ENCODE measurements around the gene WDR87.
"Not testable (repeated sequence)": the region's sequence is repeated elsewhere in the genome, so short reads cannot be mapped to it uniquely, and the experiment has no call there.

WDR87 gene

DNA sequence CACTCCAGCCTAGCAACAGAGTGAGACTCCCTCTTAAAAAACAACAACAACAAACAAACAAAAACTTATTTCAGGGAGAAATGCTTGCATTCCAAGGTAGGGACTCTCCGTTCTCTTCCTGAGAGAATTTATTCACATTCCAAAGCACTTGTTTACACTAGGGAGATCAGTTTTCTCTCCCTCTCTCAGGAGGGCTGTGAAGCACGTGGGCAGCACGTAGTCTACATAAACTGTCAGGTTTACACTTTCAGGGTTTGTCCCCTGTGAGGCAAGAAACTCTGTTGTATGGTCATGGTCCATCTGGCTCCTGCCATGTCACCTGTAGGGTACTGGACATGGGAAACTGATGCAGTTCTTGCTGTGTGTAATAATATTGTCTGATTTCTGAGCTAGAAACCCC is 31.6 kb downstream of the WDR87 start:
- no peak for DNase-seq

DNA sequence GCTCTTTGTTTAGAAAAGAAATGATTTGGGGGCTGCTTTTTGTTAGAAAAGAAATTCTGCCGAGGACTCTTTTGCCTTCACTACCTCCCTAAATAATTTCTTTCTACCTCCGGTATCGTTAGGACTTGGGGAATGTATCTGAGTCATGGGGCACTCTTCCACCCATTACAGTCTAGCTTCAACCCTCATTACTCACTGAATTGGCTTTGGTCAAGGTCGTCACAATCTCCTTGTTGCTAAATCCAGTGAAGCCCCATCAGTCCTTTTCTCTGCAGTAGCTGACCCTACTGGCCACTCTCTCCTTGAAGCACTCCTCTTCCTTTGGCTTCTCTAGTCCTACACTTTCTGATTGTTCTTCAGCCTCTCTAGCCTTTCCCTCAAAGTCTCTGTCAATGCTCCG is 34.0 kb downstream of the WDR87 start:
- no peak for DNase-seq

DNA sequence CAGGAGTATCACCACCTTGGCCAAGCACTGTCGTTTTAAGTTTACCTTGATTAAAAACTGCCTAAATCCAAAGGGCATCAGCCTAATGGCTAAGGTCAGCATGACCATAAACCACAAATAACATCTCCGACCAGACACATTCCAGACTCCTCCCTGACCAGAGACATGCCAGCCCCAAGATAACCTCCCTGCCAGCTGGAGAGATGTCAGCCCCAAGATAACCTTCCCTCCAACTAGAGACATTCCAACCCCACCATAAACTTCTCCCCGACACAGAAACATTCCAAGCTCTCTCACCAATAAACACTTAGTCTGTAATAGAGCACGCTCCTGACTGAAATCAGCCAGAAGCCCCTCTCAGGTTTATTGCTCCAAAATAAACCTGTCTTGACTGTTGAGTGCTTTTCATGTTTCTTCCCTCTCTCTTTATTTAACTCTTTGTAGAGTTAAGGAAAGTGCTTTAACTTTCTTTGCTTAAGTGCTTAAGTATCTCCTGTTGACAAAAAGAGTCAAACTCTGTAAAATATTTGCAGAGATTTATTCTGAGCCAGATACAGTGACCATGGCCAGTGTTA is 36.5 kb downstream of the WDR87 start:
- no peak for DNase-seq

DNA sequence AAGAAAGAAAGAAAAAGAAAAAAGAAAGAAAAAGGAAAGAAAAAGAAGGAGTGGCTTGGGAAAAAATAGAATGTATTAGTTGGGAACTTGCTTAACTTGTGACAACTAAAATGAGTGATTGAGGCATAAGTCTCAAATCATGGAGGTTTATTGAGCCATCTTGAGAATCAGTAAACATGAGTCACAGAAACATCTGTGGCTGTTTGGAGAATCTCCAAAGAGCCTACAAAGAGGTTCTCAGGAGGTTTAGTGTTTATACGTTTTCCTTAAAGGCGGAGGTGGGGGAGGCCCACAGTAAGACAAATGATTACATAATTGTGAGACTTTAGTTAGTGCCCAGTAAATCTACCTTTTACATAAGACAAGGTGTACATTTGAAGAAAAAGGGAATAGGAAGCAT is 38.6 kb downstream of the WDR87 start:
- DNase-seq: no peak

DNA sequence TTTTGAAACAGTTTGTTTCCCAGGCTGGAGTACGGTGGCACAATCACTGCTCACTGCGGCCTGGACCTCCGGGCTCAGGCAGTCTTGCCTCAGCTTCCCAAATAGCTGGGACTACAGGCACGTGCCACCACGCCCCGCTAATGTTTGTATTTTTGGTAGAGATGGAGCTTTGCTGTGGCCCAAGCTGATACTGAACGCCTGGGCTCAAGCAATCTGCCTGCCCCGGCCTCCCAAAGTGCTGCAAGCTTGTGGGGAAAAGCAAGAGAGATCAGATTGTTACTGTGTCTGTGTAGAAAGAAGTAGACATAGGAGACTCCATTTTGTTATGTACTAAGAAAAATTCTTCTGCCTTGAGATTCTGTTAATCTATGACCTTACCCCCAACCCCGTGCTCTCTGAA is 40.5 kb downstream of the WDR87 start:
- not testable (repeated sequence) for DNase-seq

DNA sequence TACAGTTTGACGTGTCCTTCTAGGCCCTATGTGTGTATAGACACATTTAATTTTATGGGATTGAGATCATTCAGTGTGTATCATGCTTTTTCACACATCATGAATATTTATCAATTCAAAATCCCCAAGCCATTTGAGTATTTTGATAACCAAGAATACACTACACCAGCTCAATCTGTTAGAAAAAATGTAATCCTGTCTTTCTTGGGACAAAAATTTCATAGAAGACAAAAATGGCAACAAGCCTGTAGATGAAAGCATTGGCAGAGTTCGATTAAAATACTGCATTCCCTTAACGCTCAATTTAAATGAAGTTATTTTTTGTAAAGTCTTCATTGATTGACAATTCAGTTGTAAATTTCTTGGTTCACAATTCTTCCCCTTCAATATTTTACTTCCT is 41.9 kb downstream of the WDR87 start:
- DNase-seq: no peak

DNA sequence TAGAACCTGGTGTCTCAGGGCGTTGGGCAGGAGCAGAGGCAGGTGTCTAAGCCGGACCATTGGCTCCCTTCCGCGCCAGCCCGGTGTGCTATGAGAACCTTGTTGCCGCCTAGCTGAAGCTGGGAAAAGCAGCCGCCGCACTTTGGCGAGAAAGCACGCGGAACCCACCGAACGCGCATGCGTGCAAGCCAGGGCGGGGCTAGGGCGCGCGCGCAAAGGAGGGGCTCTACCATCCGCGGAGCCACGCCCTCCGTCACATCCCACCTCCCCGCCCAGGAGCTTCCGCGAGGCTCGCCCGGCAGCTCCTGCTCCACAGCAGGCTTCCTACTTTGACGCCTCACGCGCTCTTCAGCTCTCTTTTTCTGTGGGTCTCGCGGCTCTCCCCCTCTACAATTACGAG is 51.3 kb downstream of the WDR87 start:
- DNase-seq: no peak

DNA sequence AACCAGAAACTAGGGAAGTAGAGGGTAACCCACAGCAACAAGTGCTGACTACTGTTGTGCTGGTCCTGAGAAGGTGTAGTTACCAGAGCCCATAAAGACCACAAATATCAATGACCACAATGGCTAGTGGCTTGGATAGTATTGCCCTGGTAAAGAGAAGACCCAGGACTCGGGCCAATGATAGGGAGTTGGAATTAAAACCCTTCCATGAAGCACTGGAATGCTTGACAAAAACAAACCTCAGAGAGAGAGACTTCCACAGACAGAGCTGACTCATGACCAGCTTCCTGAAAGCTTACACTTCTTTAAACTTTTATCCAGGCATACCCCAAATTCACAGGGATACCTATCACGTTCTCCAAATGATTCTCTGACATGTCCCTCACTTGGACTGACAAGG is 60.5 kb downstream of the WDR87 start:
- DNase-seq: no peak
